HepG2 (cell line): ENCODE data around the gene GALNT17. TPM values are rescaled to one million over a fixed set of nuclear protein-coding genes. Genes with fewer than 3 reads are reported as not detected.

Experiments used
- ATAC-seq: fragments of 200-7000 bp; cut with Tn5 transposase; 3 replicates; pipeline ENCODE4 v1.9.1; 2020; ENCODE audit warnings: mild to moderate bottlenecking, moderate library complexity
- BruUV-seq: library from RNA; stranded (reverse); fragments of 400-500 nt; replicated peaks from 2 replicates; lab custom pipeline; 2021; lab: Mats Ljungman, UMichigan
- CTCF ChIA-PET: fragments of 300-600 bp; formaldehyde crosslinking; extraction: SDS; loops from one replicate; lab custom pipeline; 2021; ENCODE audit warnings: low total read pairs, inconsistent platforms, low intra/inter-chr PET ratio; lab: Yijun Ruan, JAX
- POLR2A ChIA-PET: fragments of 350-600 bp; sonication (Branson Sonifier 250); formaldehyde crosslinking; loops from one replicate; lab custom pipeline; 2020; ENCODE audit warnings: antibody characterized with exemption, inconsistent platforms; lab: Yijun Ruan, JAX
- DNase-seq: peaks from one replicate; pipeline ENCODE4 v3.0.0-alpha.2; 2015; ENCODE audit warnings: low spot score
- FAIRE-seq: peaks from 3 replicates; lab custom pipeline; 2011; peaks lifted over from hg19 to GRCh38; lab: Jason Lieb, UNC
- H2AFZ ChIP-seq: one replicate; pipeline ENCODE4 v1.6.1; 2011; ENCODE audit warnings: low read length, inconsistent platforms
- H3K27ac ChIP-seq: fragments of 300-600 bp; 3 replicates; pipeline ENCODE4 v1.8.0; 2011; ENCODE audit warnings: mixed run types, mild to moderate bottlenecking, mixed read lengths, low read length, inconsistent platforms; ENCODE audit not compliant: insufficient read depth; ENCODE audit errors: extremely low read length
- H3K27me3 ChIP-seq, 2 experiments: fragments of 200-600 bp in 1 of 2; 2 replicates in 1 of 2; 3 replicates in 1 of 2; pipeline versions ENCODE4 v1.6.0 to v1.8.0; 2011; ENCODE audit warnings: low read length in 2 of 2, mild to moderate bottlenecking in 2 of 2, moderate library complexity in 2 of 2, inconsistent platforms in 1 of 2; ENCODE audit not compliant: insufficient read depth in 2 of 2, control insufficient read depth in 1 of 2
- H3K36me3 ChIP-seq, 2 experiments: fragments of 200-600 bp in 1 of 2; replicated peaks in 1 of 2; 2 replicates in 1 of 2; 3 replicates in 1 of 2; pipeline versions ENCODE4 v1.5.1 to v1.8.0; 2011; ENCODE audit warnings: low read length in 2 of 2, inconsistent platforms in 1 of 2; ENCODE audit not compliant: insufficient read depth in 2 of 2, control insufficient read depth in 1 of 2
- H3K4me1 ChIP-seq: 2 replicates; pipeline ENCODE4 v1.5.1; 2012; ENCODE audit warnings: low read length, inconsistent platforms; ENCODE audit not compliant: insufficient read depth
- H3K4me2 ChIP-seq: 2 replicates; pipeline ENCODE4 v1.6.0; 2011; ENCODE audit warnings: low read depth, low read length, inconsistent platforms
- H3K4me3 ChIP-seq, 3 experiments: fragments of 200-600 bp in 1 of 3; sonication (generic), shearing (Covaris generic) in 1 of 3; replicated peaks in 1 of 3; 2 replicates each; pipeline ENCODE4 v1.5.1; 2011 to 2016; ENCODE audit warnings: low read length in 3 of 3, inconsistent platforms in 2 of 3, low read depth in 2 of 3, mild to moderate bottlenecking in 2 of 3, control low read depth in 1 of 3, mixed read lengths in 1 of 3; ENCODE audit not compliant: insufficient read depth in 1 of 3
- H3K79me2 ChIP-seq: one replicate; pipeline ENCODE4 v1.6.1; 2011; ENCODE audit warnings: low read length, inconsistent platforms; ENCODE audit not compliant: insufficient read depth
- H3K9ac ChIP-seq: 2 replicates; pipeline ENCODE4 v1.6.0; 2011; ENCODE audit warnings: mild to moderate bottlenecking, low read depth, low read length, inconsistent platforms; ENCODE audit not compliant: insufficient read depth
- H3K9me3 ChIP-seq: 2 replicates; pipeline ENCODE4 v1.5.1; 2012; ENCODE audit warnings: mild to moderate bottlenecking, low read length
- H4K20me1 ChIP-seq: 2 replicates; pipeline ENCODE4 v1.6.0; 2011; ENCODE audit warnings: inconsistent platforms, mild to moderate bottlenecking, low read length, moderate library complexity; ENCODE audit not compliant: insufficient read depth
- BCLAF1 ChIP-seq: fragments of 450-650 bp; IDR thresholded peaks from 2 replicates; pipeline ENCODE4 v1.6.1; 2017; ENCODE audit warnings: mild to moderate bottlenecking
- CCAR2 ChIP-seq: fragments of 200-400 bp; formaldehyde crosslinking; optimal IDR thresholded peaks from 2 replicates; pipeline ENCODE3; 2018; ENCODE audit warnings: low read depth, mild to moderate bottlenecking, low read length, moderate library complexity
- MAZ ChIP-seq, 2 experiments: sonication (generic) in 1 of 2; formaldehyde crosslinking in 1 of 2; IDR thresholded peaks; 2 replicates each; pipeline versions ENCODE4 v1.5.0 to v1.6.1; 2012 to 2020; ENCODE audit warnings: low read depth in 2 of 2, mild to moderate bottlenecking in 2 of 2, borderline replicate concordance in 1 of 2, improper control_type of control experiment in 1 of 2, low read length in 1 of 2, missing genetic modification reagents in 1 of 2, moderate library complexity in 1 of 2
- ZHX1 ChIP-seq: sonication (generic); formaldehyde crosslinking; IDR thresholded peaks from 2 replicates; pipeline ENCODE4 v1.8.1; 2022; ENCODE audit warnings: low read depth, mild to moderate bottlenecking, missing genetic modification reagents
- ZHX2 ChIP-seq, 2 experiments: sonication (generic) in 1 of 2; formaldehyde crosslinking in 1 of 2; IDR thresholded peaks; 2 replicates each; pipeline versions ENCODE4 v1.6.1 to v1.9.0; 2014 to 2022; ENCODE audit warnings: antibody characterized with exemption in 1 of 2, borderline replicate concordance in 1 of 2, inconsistent platforms in 1 of 2, low read depth in 1 of 2, missing genetic modification reagents in 1 of 2
- ZNF362 ChIP-seq: sonication (generic); formaldehyde crosslinking; IDR thresholded peaks from 2 replicates; pipeline ENCODE4 v1.4.0; 2020; ENCODE audit warnings: missing genetic modification reagents, mild to moderate bottlenecking, borderline replicate concordance
- WGBS: methylation state at CpG from one replicate; pipeline ENCODE4 v1.1.6; 2017; ENCODE audit warnings: low lambda C conversion rate; 5-methylcytosine and 5-hydroxymethylcytosine counted together
- in situ Hi-C: cut with HindIII; loops from 2 replicates; pipeline ENCODE4 v1.10.0; 2017; ENCODE audit warnings: low pct_unique_long_range_greater_than_20kb; ENCODE audit not compliant: extremely low pct_ligation_motif_present
- intact Hi-C: fragments of 100-400 bp; cut with micrococcal nuclease; formaldehyde crosslinking; loops from one replicate; pipeline ENCODE4 v1.10.0; 2022; ENCODE audit not compliant: unreplicated experiment
- polyA plus RNA-seq, 8 experiments: library from polyadenylated mRNA; depleted of rRNA in 3 of 8; stranded (reverse) in 7 of 8; unstranded in 1 of 8; fragments of >200 nt; fragmentation: Illumina TruSeq in 4 of 8; extraction: Trizol in 4 of 8; gene quantifications; 2 replicates each; pipeline versions ENCODE4 v1.2.1 to v1.2.3, GENCODE V29; 2011 to 2016; ENCODE audit warnings: low read depth in 4 of 8, missing spikeins in 1 of 8, mixed read lengths in 1 of 8; ENCODE audit not compliant: insufficient read depth in 1 of 8
- total RNA-seq, 5 experiments: library from RNA; depleted of rRNA; stranded (reverse); fragments of >200 nt; fragmentation: Illumina TruSeq; extraction: Trizol; gene quantifications; 2 replicates each; pipeline ENCODE4 v1.2.3, GENCODE V29; 2016; ENCODE audit warnings: low read depth in 1 of 5

The GALNT17 gene
- total and polyA plus RNA-seq, 2 of the 13 experiments (the other 11 are each of a cell fraction or from before 2014, with no cell fraction given) = not detected

GRCh38 chr7:71517940-71518699 lies 386.2 kb downstream of the GALNT17 start (continued):
- TF ChIP-seq ZHX2 (IDR thresholded peaks at IDR 0.05; ENCODE audit: low read depth) = no peak
- no peak for TF ChIP-seq ZHX2 (CRISPR knock-in tag; IDR thresholded peaks at IDR 0.05; ENCODE audit: borderline replicate concordance)

- H3K9ac ChIP-seq = no peak overlapping the region
- in situ Hi-C loops = no loop called here
- intact Hi-C loops = no loop called here
- no peak overlapping the region for H3K27ac ChIP-seq
- no peak overlapping the region for H3K4me3 ChIP-seq
- no peak for ATAC-seq
- H3K79me2 ChIP-seq = no peaks in the 10 kb centered on the region
- no peaks in the 10 kb centered on the region for H3K27me3 ChIP-seq
- no peaks in the 10 kb centered on the region for H4K20me1 ChIP-seq
- no peaks in the 10 kb centered on the region for H3K36me3 ChIP-seq
- H3K4me2 ChIP-seq = no peak overlapping the region
- no peaks in the 10 kb centered on the region for H3K4me1 ChIP-seq
- FAIRE-seq = no peak
- no peak overlapping the region for H2AFZ ChIP-seq
- ChIA-PET POLR2A (no interaction called here), CTCF (no interaction called here)
- WGBS = 0% methylated on average over 2 of the region's 2 CpGs
- no TSS peak for BruUV-seq
- no peak for DNase-seq
- H3K9me3 ChIP-seq = peaks cover 85% of the 10 kb centered on the region
- TF ChIP-seq BCLAF1 (no peak), MAZ (IDR thresholded peaks at IDR 0.05; ENCODE audit: borderline replicate concordance, low read depth, low read length) (no peak), MAZ (CRISPR knock-in tag; IDR thresholded peaks at IDR 0.05; ENCODE audit: low read depth) (no peak), CCAR2 (no peak), ZHX1 (CRISPR knock-in tag) (no peak), ZNF362 (CRISPR knock-in tag) (no peak)
Observed at GRCh38 chr7:71518880-71519279, 386.9 kb downstream of the GALNT17 start.
